Mesenteric fat pad (tissue), 1 donor: ENCODE results near the gene UVSSA. TPM values are rescaled to one million over a fixed set of nuclear protein-coding genes. Genes with fewer than 3 reads are reported as not detected.
"Not testable (repeated sequence)": the region's sequence is repeated elsewhere in the genome, so short reads cannot be mapped to it uniquely, and the experiment has no call there.

Experiments used
- DNase-seq: peaks from one replicate; pipeline ENCODE4 v3.0.0-alpha.2; 2020; ENCODE audit warnings: low spot score
- total RNA-seq: library from RNA; stranded (reverse); fragmentation: NEBNext Ultra II Directional; extraction: Animal tissue kit (Norgen Biotek cat#: 25700); gene quantifications from one replicate; pipeline ENCODE4 v1.2.1, GENCODE V29; 2021
- donor health status: DM: yes; HTN: yes; CAD: no.

The UVSSA gene
- total RNA-seq, 1 donor from 2014 or later, result 19.0 TPM

GRCh38 chr4:1315836-1316536 lies 31.0 kb upstream of the UVSSA start:
- DNase-seq, result no peak

- DNase-seq, result no peak
Observed at GRCh38 chr4:1316537-1317168, 30.4 kb upstream of the UVSSA start.

- DNase-seq, result no peak
Observed at GRCh38 chr4:1317177-1318045, 29.6 kb upstream of the UVSSA start.

- no peak for DNase-seq
Observed at GRCh38 chr4:1318046-1318375, 29.0 kb upstream of the UVSSA start.

- DNase-seq, result no peak
Observed at GRCh38 chr4:1318488-1319213, 28.4 kb upstream of the UVSSA start.

GRCh38 chr4:1321486-1321885 lies 25.5 kb upstream of the UVSSA start:
- no peak for DNase-seq

- no peak for DNase-seq
Observed at GRCh38 chr4:1321946-1322650, 24.9 kb upstream of the UVSSA start.

- DNase-seq, result no peak
Observed at GRCh38 chr4:1323280-1323634, 23.8 kb upstream of the UVSSA start.

GRCh38 chr4:1323635-1324442 lies 23.2 kb upstream of the UVSSA start:
- no peak for DNase-seq

GRCh38 chr4:1324443-1325175 lies 22.4 kb upstream of the UVSSA start:
- DNase-seq, result not testable (repeated sequence)

- DNase-seq, result no peak
Observed at GRCh38 chr4:1325176-1325480, 21.9 kb upstream of the UVSSA start.

GRCh38 chr4:1325681-1326635 lies 21.1 kb upstream of the UVSSA start:
- DNase-seq, result no peak

GRCh38 chr4:1326751-1327525 lies 20.1 kb upstream of the UVSSA start:
- DNase-seq, result no peak

GRCh38 chr4:1327526-1328266 lies 19.3 kb upstream of the UVSSA start:
- DNase-seq, result no peak

GRCh38 chr4:1328267-1329155 lies 18.5 kb upstream of the UVSSA start:
- DNase-seq, result no peak
